EH (cell line): ENCODE data around the gene RNF166.

Source experiments
- DNase-seq: peaks from one replicate; pipeline ENCODE4 v3.0.0-alpha.2; 2015; ENCODE audit warnings: low read depth

Gene RNF166

GRCh38 chr16:88739139-88739976 is 33.1 kb upstream of the RNF166 start:
- DNase-seq, result no peak

DNA sequence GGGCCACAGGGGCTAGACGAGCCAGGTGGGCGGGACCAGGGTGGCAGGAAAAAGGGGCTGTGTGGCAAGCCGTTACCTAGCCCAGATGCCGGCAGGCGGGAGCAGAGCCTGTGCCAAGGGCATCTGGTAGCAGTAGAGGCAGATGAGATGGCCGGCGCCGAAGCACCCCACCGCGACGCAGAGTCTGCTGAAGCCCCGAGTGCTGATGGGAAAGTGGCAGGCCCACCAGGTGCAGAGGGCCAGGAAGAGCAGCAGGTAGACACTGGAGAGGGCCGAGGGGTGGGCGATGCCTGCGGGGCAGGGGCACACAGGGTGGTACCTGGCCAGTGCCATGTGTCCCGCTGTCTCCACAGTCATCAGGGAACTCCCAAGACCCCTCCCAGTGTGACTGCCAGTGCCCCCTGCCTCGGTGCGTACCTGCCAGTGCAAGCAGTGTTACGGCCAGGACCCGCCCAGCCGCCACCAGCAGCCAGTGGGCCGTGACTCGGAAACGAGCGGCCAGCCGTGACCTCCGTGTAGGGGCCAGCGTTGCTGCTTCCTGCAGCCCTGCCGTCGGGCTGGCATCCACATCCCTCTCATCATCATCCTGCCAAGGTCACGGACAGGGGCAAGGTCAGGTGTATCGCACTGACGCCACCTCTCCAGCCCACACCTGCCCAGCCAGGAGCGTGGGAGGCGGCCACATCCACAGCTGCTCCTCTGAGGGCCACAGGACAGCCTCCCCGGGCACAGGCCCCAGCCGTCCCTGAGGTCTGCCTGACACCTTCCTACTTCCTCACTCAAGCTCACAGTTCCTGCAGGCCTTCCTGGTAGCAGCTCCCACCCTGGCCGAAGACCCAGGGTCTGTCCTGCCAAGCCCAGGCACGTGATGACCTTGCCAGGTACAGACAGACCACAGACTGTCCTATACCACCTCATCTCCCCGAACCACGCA is 32.2 kb upstream of the RNF166 start:
- DNase-seq, result no peak

DNA sequence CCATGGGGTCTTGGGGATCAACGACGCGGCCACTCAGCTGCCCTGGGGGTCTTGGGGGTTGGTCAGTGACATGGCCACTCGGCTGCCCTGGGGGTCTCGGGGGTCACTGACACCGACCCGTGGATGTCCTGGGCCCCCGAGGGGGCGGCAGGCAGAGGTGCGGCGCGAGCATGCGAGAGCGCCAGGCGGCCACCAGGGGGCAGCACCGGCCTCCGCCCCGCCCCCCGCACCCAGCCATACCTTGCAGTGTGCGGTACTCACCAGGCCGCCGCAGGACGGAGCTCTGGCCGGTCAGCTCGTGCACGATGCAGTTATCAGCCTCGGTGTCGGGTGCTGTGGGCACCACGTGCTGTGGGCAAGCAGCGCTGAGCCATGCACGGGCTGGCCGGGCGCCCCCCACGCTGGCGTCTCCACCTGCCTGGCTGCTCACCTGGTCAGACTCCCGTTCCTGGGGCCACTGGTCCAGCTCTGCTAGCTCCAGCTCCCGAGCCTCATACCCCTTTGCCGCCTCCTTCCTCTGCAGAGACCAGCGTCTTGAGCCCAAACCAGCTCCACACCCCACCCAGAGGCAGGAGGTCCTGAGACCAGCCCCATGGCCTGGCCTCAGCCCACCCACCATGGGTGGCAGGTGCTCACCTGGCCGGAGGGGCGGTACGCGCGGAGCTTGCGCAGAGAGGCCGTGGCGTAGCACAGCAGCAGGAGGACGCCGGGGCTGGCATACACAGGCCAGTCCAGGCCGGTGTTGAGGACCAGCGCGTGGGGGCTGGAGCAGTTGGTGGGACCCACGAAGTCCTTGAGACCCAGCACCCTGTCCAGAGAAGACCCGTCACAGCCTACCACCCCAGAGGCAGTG is 31.3 kb upstream of the RNF166 start:
- peak; percentile 72 for DNase-seq

- no peak for DNase-seq
Observed at GRCh38 chr16:88736496-88736895, 30.3 kb upstream of the RNF166 start.

DNA sequence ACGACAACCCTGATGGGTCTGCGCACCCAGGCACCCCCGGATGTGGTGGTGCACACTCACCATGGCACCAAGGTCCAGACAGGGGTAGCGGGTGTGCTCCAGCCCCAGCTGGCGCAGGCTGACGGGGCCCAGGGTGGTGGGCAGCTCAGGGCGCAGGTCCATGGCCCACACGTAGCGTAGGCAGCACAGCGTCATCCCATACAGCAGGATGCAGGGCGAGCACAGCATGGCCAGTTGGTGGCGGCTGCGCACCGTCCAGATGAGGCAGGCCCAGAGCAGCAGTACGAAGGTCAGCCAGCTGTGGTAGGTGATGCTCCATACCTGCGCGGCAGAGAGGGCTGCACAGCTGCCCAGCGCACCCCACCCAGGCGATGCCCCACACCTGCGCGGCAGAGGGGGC is 29.9 kb upstream of the RNF166 start:
- no peak for DNase-seq

DNA sequence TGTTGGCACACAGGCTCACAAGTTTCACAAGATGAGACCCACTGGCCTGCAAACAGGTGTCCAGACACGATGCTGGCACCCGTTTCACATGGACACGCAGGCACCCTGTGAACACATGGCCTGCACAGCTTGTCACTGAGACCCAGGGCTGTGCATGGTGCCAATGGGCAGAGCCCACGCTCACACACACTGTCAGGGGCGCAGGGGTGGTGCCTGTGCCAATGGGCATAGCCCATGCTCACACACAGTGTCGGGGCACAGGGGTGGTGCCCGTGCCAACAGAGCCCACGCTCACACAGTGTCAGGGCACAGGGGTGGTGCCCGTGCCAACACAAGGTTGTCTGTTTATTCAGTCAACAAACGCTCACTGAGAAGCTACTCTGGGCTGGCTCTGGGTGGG is 29.4 kb upstream of the RNF166 start:
- DNase-seq, result no peak

DNA sequence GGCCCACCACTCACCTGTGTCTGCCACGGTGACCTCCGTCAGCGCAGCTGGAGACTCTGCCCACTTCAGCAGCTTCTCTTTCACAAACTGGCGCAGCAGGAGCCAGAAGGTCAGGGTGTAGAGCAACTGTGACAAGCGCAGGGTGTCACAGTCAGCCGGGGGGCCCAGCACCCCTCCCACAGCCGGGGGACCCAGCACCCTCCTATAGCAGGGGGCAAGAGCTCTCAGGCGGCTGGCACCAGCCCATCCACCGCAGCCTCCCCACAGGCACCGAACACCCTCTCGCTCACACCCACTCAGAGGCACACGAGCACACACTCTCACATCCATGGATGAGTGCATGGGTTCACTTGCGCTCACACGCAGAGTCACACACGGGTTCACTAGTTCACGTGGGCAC is 28.9 kb upstream of the RNF166 start:
- DNase-seq, result no peak

DNA sequence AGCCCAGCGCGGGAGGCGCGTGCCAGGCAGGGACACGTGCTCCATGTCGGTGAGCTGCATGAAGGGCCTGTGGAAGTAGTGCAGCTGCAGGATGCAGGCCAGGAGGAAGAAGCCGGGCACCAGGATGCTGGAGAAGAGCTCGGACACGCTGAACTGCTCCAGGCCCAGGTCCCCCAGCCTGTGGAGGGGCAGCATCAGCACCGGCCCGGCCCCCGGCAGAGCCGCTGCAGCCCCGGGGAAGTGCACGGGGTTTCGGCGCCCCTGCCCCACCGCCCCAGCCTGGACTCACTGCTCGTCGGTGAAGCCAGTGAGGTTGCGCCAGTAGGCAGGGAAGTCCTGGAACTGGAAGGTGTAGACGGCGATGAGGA is 28.1 kb upstream of the RNF166 start:
- no peak for DNase-seq

- no peak for DNase-seq
Observed at GRCh38 chr16:88733630-88734360, 27.6 kb upstream of the RNF166 start.

DNA sequence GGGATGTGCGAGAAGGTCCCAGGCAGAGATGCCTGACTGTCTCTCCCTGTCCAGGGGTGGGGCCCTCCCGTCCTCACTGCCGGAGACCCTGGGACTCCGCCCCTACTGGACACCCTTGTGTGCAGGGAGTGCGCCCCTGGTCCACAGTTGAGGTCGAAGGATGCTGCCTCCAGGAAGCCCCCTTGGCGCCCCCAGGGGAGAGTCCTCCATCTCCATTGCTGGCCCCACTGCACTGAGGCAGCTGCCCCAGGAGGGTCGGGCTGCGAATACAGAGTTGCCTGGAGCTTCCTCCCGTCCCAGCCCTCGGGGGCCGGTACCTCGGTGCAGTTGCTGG is 26.7 kb upstream of the RNF166 start:
- no peak for DNase-seq

- no peak for DNase-seq
Observed at GRCh38 chr16:88732172-88732960, 26.2 kb upstream of the RNF166 start.

DNA sequence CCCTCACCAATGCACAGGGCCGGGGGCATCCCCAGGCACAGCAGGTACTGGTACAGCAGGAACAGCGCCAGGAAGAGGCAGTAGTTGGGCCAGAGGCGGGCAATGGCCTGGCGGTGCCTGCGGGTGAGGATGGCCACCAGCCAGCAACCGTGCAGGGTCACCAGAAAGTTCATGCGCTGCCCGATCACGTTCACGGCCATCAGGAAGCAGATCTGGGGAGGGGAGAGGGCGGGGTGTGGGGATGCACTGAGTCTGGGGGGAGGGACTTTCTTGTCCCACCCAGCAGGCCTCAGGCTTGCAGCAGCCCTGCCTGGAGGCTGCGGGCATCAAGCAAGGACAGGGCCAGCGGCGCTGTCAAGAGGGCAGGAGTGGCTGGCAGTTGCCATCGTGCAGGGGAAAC is 25.5 kb upstream of the RNF166 start:
- no peak for DNase-seq

- DNase-seq, result no peak
Observed at GRCh38 chr16:88730632-88731607, 24.7 kb upstream of the RNF166 start.

DNA sequence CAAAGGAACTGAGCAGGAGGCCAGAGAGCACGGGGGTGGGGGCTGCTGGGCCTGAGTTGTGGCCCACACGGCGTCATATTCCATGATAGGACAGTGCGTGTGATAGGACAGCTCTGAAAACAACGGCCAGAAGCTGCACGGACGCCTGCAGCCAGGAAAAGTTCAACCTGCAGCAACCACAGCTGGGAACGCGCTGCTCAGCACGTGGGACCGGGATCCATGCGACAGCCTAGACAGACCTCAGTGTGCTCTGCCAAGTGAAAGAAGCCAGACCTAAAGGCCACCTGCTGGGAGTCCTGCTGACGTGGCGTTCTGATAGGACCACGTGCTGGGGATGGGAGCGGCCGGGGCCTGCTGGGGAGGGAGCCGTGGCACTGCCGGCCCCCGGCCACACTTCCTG is 21.7 kb upstream of the RNF166 start:
- no peak for DNase-seq

DNA sequence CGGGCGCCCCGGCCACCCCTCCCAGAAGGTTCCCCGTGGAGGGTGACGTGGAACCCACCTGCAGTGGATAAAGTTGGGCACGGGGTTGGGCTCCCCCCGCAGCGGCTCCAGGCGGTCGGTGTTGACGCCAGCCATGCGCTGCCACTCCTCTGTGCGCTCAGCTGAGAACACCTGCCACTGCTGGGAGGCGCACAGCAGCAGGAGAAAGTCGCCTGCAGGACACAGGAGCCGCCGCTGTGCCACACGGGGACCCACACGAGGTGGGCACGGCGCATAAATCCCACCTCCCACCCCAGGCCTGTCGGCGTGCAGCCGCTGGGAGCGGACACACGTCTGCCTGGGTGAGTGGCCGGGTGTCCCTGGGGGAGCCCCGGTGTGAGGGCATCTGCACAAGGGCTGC is 20.8 kb upstream of the RNF166 start:
- no peak for DNase-seq

DNA sequence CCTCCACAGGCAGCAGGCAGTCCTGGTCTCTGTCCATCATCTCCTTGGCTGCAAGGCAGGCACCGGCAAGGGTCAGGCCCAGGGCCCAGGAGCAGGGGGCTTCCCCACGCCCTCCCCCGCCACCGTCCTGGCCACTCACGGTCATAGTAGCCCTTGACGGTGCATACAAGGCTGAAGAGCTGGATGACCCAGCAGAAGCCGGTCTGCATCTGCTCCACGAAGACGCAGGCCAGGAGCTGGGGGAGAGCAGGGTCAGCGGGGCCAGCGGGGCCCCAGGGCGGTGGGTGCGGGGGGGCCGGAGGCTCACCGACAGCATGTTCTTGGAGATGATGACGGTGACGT is 20.2 kb upstream of the RNF166 start:
- no peak for DNase-seq

DNA sequence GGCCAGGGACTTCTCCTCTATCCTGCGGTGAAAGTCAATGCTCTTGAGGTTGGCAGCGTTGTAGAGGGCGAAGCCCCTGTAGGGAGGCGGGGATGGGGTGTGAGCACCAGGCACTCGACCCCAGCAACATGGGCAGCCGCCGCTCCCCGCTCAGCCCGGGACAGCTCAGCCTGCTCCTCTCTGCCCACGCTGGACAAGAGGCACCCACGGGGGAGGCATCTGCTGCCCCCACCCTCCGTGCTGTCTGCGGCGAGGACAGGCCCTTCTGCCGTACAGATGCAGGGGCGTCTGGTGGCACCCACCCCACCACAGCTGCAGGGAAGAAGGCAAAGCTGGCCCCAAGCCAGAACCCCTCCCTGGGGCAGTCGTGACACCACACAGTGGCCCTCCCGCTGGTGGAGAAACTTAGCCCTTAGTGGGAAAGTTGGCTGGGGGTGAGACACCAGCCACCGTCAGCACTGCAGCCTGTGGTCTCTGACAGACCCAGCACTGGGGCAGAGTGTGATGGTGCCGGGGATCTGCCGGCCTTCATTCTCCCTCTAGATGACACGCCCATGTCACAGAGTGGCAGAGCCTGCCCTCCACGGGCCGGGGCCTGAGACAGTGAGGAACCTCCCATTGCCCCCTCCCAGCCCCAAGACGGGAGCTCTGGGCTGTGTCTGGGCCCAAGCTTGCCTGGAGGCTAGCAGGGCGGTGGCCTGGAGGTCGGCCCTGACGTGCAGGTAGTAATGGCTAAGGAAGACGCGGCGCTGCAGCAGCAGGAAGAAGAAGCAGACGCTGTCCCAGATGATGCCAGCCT is 19.6 kb upstream of the RNF166 start:
- no peak for DNase-seq

- no peak for DNase-seq
Observed at GRCh38 chr16:88724855-88725555, 18.8 kb upstream of the RNF166 start.
